ENCODE data around the gene C1QTNF3.

- no peak for TF ChIP-seq EP300 (IDR thresholded peaks at IDR 0.05; ENCODE audit: low read depth)
- TF ChIP-seq POLR2A (IDR thresholded peaks at IDR 0.05), result no peak
These were observed 26.3 kb downstream of the C1QTNF3 start for GRCh38 chr5:34016750-34017149.

Data from transverse colon (tissue), 1 donor.